AG04450 (cell line): Measurements from ENCODE around the gene UROC1. TPM values are rescaled to one million over a fixed set of nuclear protein-coding genes. Genes with fewer than 3 reads are reported as not detected.

Source experiments
- CTCF ChIA-PET: fragments of 300-600, 350-600 bp; formaldehyde crosslinking; extraction: SDS; loops from one replicate; lab custom pipeline; 2022; ENCODE audit warnings: antibody characterized with exemption, inconsistent platforms; lab: Charles Lee
- POLR2A ChIA-PET: fragments of 350-600 bp; formaldehyde crosslinking; extraction: SDS; loops from one replicate; lab custom pipeline; 2021; ENCODE audit warnings: antibody characterized with exemption, inconsistent platforms; lab: Yijun Ruan, JAX
- DNase-seq: peaks from one replicate; pipeline ENCODE4 v3.0.0-alpha.2; 2011; ENCODE audit warnings: low read depth, low spot score
- H3K27ac ChIP-seq: one replicate; pipeline ENCODE4 v1.5.1; 2012; ENCODE audit warnings: low read depth, low read length, control low read depth
- H3K27me3 ChIP-seq: one replicate; pipeline ENCODE4 v1.6.0; 2012; ENCODE audit warnings: low read length; ENCODE audit not compliant: control insufficient read depth, insufficient read depth
- H3K4me3 ChIP-seq: 2 replicates; pipeline ENCODE4 v1.5.1; 2011; ENCODE audit warnings: mild to moderate bottlenecking, low read depth, low read length, control low read depth
- H3K9me3 ChIP-seq: 2 replicates; pipeline ENCODE4 v1.5.1; 2012; ENCODE audit warnings: low read length; ENCODE audit not compliant: control insufficient read depth, insufficient read depth
- CTCF ChIP-seq: IDR thresholded peaks from 2 replicates; pipeline ENCODE4 v1.5.1; 2011; ENCODE audit warnings: low read depth, low read length, control low read depth, inconsistent platforms
- polyA plus RNA-seq: library from polyadenylated mRNA; depleted of rRNA; stranded (reverse); fragments of >200 nt; gene quantifications from 2 replicates; pipeline ENCODE4 v1.2.3, GENCODE V29; 2011

UROC1 gene
- polyA plus RNA-seq, 1 experiment: not detected

GRCh38 chr3:126556637-126557414, 39.3 kb upstream of the UROC1 start:
- no peak overlapping the region for H3K27ac ChIP-seq
- TF ChIP-seq CTCF: no peak
- no peak overlapping the region for H3K4me3 ChIP-seq
- no peaks in the 10 kb centered on the region; the same call in 1 of the 2 replicates for H3K9me3 ChIP-seq
- H3K27me3 ChIP-seq: peaks cover 20% of the 10 kb centered on the region
- no peak for DNase-seq
- ChIA-PET POLR2A (no interaction called here), CTCF (no interaction called here)

- CTCF ChIA-PET: no interaction called here
- TF ChIP-seq CTCF: no peak
Measured at GRCh38 chr3:126555795-126556636, 38.4 kb upstream of the UROC1 start.

GRCh38 chr3:126554560-126555525, 37.3 kb upstream of the UROC1 start:
- H3K27me3 ChIP-seq: peaks cover 18% of the 10 kb centered on the region
- DNase-seq: no peak
- no peak overlapping the region for H3K27ac ChIP-seq
- no peaks in the 10 kb centered on the region; the same call in 1 of the 2 replicates for H3K9me3 ChIP-seq
- POLR2A ChIA-PET: no interaction called here
- no peak for TF ChIP-seq CTCF
- CTCF ChIA-PET: interaction anchor here (0.6 kb wide), 1 partner anchor 106 kb away, joined by 3 read pairs; no protein-coding TSS in a partner anchor
- H3K4me3 ChIP-seq: no peak overlapping the region

More at GRCh38 chr3:126555795-126556636, 38.4 kb upstream of the UROC1 start:
- DNase-seq: no peak
- Histone ChIP-seq H3K27me3 (peaks cover 18% of the 10 kb centered on the region), H3K9me3 (no peaks in the 10 kb centered on the region; the same call in 1 of the 2 replicates), H3K27ac (no peak overlapping the region), H3K4me3 (no peak overlapping the region)
- POLR2A ChIA-PET: no interaction called here

DNA sequence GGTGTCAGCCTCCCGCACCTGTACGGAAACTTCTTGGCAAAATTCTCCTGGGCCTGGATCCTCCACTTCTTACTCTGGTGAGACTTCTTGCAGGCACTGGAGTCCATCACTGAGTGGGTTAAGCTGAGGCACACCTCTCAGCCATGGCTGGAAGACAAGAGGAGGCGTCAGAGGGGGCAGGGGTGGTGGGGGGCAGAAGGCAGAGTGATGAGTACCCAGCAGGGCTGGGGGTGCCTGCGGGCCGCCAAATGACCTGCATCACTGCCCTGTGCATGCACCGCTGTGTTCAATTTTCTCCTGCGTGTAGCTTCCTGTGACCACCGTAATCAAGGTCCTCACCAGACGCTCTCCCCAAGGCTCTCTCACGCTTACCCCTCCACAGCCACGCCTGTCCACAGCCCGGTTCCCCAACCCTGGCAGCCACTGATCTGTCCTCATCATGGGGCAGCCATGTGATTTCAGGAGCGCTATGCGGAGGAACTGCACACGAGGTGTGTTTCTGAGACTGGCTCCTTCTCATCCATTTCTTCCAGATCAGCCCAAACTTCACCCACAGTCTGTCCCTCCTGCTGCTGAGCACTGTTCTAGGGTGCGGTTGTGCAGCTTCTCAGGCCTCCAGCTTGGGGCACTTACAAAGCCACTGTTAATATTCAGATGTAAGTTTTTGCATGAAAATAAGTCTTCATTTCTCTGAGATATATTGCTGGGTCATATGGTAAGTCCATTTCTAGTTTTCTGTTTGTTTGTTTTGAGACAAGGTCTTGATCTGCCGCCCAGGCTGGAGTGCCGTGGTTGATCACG, 35.9 kb upstream of the UROC1 start:
- ChIA-PET POLR2A (no interaction called here), CTCF (no interaction called here)
- DNase-seq: no peak
- Histone ChIP-seq H3K27ac (no peak overlapping the region), H3K4me3 (no peak overlapping the region), H3K9me3 (no peaks in the 10 kb centered on the region; the same call in 1 of the 2 replicates), H3K27me3 (peaks cover 19% of the 10 kb centered on the region)
- no peak for TF ChIP-seq CTCF
